NOMO-1 treated with dmso at 0.1 percent for 144 hours (cell line): ENCODE measurements around the gene CALN1.
"Not testable (repeated sequence)": the region's sequence is repeated elsewhere in the genome, so short reads cannot be mapped to it uniquely, and the experiment has no call there.

Source experiments
- DNase-seq: peaks from one replicate; lab custom pipeline; 2025; ENCODE audit not compliant: unreplicated experiment; lab: John Stamatoyannopoulos, UW

CALN1 gene

GRCh38 chr7:72268796-72269195, 143.3 kb downstream of the CALN1 start:
- DNase-seq, result no peak

DNA sequence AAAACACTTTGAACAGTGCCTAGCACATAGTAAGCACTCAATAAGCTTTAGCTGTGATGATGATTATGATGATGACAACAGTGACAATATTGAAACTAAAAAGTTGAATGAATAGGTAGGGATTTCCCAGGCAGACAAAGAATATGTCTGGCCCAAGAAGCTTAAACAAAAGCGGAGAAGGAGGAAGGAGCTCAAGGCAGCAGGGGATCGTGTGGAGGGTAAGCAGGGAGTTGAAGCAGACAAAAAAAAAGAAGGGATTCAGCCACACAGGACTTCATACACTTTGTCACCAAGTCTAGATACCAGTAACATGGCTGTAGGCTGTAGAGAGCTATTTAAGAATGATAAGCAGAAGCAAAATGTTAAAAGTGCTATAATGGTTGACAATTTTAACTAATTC, 144.0 kb downstream of the CALN1 start:
- no peak for DNase-seq

DNA sequence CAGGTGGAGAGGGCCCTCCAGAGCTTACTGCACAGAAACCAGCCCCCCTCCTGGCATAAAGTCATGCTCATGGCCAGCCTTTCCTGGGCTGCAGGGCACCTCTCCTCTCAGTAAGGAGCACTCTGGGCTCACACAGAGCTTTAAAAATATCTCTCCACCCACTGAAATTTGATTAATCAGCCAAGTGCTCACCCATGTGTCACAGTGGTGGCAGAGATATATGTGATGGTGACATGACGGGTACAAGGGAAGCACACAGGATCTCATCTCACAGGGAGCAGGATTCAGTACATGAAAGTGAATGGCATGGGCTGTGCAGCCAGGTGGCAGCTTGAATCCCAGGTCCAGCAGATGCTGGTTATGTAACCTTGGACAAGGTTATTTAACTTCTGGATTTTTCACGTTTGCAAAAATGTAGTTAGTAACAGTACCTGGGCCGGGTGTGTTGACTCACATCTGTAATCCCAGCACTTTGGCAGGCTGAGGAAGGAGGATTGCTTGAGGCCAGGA, 144.8 kb downstream of the CALN1 start:
- DNase-seq, result no peak

- no peak for DNase-seq
Measured at GRCh38 chr7:72266771-72267170, 145.4 kb downstream of the CALN1 start.

DNA sequence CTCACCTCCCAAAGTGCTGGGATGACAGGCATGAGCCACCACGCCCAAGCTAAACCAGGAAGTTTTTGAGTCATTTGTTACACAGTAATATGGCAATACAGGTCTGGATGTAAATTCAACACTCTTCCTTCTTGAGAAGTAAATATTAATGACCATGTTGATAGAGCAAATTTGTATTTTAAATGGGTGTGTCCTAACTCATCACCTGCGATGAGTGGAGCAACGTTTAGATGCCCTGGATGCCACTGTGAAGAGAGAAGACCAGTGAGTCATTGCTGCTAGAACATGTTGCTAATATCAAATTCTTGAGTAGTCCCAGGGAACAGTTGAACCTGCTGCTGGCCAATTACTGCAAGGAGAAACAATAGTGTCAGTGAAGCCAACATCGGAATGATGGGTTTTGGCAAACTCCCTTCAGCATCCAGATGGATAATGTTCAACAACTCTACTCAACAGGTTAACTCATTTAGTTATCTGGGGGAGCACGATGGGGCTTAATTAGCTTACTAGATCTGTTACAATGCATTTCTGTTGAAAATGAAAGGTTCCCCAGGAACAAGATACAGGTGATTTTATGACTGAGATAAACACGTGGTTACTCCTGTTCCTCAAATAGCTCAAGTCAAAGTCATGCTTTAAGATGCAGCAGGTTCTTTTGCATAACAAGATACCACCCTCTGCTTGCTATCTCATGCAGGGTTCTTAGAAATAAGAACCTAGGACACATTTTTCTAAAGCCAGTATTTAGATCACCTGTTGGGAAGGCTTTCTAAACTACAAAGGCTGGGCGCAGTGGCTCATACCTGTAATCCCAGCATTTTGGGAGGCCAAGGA, 146.8 kb downstream of the CALN1 start:
- DNase-seq, result no peak

- DNase-seq, result no peak
Measured at GRCh38 chr7:72260406-72260805, 151.7 kb downstream of the CALN1 start.

DNA sequence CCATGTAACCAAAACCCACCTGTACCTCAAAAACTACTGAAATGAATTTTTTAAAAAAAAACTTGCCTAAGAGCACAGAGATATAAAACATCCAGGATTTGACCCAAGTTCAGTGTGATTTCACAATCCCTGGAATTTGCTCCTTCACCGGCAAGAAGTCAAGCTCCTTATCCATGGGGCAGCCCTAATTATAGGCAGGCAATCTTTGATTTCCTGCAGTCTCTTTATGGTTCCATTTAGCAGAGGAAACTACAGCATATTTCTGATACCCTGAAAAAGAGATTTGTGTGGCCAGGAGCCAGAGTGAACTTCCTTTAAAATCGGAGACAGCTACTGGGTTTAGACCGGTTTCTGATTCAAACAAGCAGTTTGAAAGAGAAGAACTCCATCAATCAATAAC, 154.1 kb downstream of the CALN1 start:
- no peak for DNase-seq

- no peak for DNase-seq
Measured at GRCh38 chr7:72254455-72254854, 157.7 kb downstream of the CALN1 start.

DNA sequence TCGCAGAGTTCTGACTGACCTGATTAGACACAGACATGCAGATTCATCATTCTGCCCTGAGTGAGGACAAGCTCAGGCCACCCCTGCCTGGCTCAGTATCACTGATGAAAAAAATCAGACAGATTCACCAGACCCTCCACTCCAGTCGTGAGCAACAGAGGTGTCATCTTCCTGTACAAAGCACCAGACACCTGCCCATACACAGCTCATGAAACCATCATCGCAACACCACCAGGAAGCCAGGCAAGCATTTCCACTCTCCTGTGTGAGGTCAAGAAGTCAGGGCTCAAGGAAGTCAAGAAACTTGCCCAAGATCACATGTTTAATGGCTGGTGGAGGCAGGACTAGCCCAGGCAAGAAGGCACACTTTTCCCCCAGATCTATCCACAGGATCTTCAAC, 163.0 kb downstream of the CALN1 start:
- DNase-seq, result no peak

DNA sequence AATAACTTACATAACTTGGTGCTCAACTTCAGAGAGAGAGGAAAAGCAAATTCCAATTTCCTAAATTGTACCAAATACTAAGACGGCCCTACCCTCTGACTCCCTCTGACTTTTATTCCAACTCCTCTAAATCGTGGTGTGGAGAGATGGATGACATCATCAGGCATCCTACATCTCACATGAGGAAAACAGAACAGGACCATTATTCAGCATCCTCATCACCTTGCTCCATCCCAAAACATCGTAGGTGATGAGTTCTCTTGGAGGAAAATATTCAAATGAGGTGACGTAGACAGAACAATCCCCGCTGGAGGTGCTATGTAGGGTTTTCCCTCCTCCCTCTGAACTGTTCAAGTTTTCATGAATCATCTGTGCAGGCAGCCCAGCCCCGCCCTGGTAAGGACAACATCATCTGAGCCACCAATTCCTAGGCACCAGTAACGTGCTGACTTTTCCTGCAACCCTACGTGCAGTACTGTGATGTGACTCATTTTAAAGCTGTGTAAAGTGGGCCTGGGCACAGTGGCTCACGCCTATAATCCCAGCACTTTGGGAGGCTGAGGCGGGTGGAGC, 167.2 kb downstream of the CALN1 start:
- no peak for DNase-seq

DNA sequence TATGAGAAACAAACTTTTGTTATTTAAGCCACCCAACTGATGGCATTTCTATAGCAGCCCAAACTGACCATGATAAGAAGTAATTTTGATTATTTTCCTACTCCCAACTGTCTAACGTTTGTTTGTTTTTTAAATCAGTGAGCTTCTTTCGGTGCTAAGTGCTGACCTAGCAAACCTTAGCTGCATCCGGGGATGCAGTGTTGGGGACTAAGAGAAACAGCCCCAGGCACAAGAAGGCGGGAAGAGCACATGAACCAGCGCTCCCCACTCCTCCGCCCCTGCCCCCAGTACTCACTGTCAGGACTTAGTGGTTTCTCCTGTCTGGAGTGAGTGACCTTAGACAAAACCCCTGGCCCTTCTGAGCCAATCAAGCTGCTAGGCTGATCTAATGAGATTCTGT, 168.8 kb downstream of the CALN1 start:
- DNase-seq, result no peak

GRCh38 chr7:72235351-72235750, 176.8 kb downstream of the CALN1 start:
- no peak for DNase-seq

GRCh38 chr7:72234086-72234485, 178.1 kb downstream of the CALN1 start:
- DNase-seq, result no peak

DNA sequence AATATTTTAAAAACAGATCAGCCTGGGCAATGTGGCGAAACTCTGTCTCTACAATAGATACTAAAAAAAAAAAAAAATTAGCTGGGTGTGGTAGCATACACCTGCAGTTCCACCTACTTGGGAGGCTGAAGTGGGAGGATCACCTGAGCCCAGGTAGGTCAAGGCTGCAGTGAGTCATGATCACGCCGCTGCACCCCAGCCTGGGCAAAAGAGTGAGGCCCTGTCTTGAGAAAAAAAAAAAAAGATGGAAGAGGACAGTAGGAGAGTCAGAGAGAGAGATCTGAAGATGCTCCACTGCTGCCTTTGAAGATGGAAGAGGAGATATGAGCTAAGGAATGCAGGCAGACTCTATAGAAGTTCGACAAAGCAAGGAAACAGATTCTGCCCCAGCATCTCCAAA, 181.9 kb downstream of the CALN1 start:
- no peak for DNase-seq

DNA sequence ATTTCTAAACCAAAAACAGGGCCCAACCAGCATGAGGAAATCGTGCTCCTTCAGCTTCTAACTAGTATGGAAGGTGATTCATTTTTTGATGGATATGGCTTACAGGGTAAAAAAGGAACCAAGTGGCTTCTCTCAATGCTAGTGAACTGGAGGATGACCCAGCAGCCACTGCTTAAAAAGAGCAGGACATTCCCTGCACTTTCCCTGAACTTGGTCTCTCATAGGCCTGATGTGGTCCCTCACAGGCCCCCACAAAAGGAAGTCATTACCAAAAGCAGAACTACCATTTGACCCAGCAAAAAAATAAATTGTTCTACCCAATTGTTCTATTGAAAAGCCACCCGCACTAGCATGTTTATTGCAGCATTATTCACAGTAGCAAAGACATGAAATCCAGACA, 188.8 kb downstream of the CALN1 start:
- DNase-seq, result no peak

GRCh38 chr7:72222136-72222535, 190.0 kb downstream of the CALN1 start:
- no peak for DNase-seq

GRCh38 chr7:72219500-72219899, 192.6 kb downstream of the CALN1 start:
- DNase-seq, result no peak

DNA sequence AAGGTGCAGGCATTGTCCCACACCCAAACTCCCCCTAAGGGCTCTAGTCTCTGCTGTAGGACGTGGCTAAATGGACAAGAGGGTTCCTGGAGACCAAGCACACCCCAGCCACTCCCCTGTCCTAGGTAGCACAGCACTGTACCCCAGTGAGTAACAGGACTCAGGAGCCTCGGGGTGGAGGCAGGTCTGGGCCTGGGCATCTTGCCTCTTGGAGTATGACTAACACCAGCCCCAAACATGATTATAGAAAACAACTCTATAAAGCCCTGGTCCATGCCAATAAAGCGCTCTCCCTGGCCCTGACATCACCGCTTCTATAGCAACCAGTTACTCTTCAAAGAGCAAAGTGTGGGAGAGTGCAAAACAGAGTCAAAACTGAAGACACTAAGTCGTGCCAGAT, 195.0 kb downstream of the CALN1 start:
- no peak for DNase-seq

GRCh38 chr7:72213769-72214168, 198.4 kb downstream of the CALN1 start:
- no peak for DNase-seq

DNA sequence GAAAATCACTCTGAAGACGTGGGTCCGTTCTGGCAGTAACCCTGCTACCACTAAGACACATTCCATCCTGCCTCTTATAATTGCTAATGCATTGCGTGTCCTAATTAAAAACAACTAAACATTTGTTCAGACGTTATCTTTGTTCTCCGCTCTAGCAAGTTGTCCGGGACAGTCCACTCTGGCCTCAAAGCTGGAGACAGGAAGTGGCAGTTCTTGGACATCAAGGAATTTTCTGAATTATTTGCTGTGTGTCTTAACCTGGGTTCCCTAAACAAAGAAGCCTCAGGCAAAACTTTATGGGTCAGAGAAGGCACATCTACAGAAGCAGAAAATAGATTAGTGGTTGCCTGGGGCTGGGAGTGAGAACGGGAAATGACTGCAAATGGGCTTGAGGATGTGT, 199.1 kb downstream of the CALN1 start:
- no peak for DNase-seq

- no peak for DNase-seq
Measured at GRCh38 chr7:72211175-72211574, 201.0 kb downstream of the CALN1 start.

GRCh38 chr7:72209006-72209405, 203.1 kb downstream of the CALN1 start:
- not testable (repeated sequence) for DNase-seq

DNA sequence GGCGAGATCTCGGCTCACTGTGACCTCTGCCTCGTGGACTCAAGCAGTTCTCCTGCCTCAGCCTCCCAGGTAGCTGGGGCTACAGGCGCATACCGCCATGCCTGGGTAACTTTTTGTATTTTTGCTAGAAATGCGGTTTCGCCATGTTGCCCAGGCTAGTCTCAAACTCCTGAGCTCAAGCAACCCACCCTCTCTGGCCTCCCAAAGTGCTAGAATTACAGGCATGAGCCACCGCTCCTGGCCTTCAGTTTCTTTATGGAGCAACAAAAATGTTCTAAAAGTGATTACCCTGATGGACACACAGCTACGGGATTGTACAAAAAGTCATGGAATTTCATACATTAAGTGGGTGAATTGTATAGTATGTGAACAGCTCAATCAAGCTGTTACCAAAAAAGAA, 216.0 kb downstream of the CALN1 start:
- no peak for DNase-seq
